Measurements from ENCODE around the gene SUN3. TPM values are rescaled to one million over a fixed set of nuclear protein-coding genes. Genes with fewer than 3 reads are reported as not detected.

SUN3 gene
- total RNA-seq, 6 donors from 2014 or later = not detected

DNA sequence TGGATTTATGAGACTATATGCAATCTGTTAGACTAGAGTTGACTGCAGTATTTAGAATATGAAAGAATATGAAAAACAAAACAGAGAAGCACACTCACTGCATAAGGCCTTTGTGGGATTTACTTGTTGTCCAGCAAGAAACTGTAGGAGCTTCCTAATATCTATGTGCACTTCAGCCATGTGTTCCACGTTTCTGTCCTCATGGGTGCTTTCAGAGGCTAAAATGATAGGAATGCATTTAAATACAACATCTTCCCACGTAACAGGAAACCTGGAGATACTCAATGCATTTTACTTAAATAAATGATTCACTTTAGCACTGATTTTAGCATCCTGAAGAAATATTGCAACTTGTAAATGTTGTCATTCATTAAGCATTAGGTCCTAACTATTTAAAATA, 61.2 kb downstream of the SUN3 start:
- Histone ChIP-seq H3K27ac (no peak overlapping the region), H3K4me1 (peaks cover 3 to 22% (median 11%) of the 10 kb centered on the region in 4 donors), H3K9me3 (no peaks in the 10 kb centered on the region), H3K27me3 (no peaks in the 10 kb centered on the region), H3K36me3 (peaks cover 36 to 82% (median 53%) of the 10 kb centered on the region in 4 donors), H3K4me3 (no peak overlapping the region)
- DNase-seq = no peak
- TF ChIP-seq, protein P1, sequence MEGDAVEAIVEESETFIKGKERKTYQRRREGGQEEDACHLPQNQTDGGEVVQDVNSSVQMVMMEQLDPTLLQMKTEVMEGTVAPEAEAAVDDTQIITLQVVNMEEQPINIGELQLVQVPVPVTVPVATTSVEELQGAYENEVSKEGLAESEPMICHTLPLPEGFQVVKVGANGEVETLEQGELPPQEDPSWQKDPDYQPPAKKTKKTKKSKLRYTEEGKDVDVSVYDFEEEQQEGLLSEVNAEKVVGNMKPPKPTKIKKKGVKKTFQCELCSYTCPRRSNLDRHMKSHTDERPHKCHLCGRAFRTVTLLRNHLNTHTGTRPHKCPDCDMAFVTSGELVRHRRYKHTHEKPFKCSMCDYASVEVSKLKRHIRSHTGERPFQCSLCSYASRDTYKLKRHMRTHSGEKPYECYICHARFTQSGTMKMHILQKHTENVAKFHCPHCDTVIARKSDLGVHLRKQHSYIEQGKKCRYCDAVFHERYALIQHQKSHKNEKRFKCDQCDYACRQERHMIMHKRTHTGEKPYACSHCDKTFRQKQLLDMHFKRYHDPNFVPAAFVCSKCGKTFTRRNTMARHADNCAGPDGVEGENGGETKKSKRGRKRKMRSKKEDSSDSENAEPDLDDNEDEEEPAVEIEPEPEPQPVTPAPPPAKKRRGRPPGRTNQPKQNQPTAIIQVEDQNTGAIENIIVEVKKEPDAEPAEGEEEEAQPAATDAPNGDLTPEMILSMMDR (IDR thresholded peaks at IDR 0.05) = no peak
- TF ChIP-seq POLR2A (IDR thresholded peaks at IDR 0.05) = no peak
- TF ChIP-seq POLR2AphosphoS5 (IDR thresholded peaks at IDR 0.05) = no peak
- TF ChIP-seq EP300 (IDR thresholded peaks at IDR 0.05) = no peak
- 93 to 95% methylated on average over 2 of the region's 2 CpGs for WGBS, 2 donors
- ATAC-seq (ENCODE audit: low FRiP score in 2 of 2) = no peak

DNA sequence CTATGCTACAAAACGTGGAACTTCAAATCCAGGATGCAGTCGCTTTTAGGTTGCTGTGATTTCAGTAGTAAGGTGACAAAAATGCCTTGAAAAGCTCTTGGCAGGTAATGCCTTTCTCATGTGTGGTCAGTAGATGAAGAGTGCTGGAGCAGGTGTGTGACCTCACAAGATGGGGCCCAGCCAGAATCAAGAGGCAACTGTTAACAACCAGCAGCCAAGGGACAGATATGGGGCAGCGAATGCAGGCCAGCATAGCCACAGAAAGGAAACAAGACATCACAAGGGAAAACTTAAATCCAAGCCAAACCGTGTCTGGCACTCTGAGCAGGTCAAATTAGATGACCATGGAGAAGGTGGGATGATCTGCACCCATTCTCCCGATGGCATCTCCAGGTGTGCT, 61.8 kb downstream of the SUN3 start:
- no peak overlapping the region for H3K4me3 ChIP-seq
- ATAC-seq (ENCODE audit: low FRiP score in 2 of 2) (no peak), DNase-seq (no peak)
- H3K9me3 ChIP-seq = no peaks in the 10 kb centered on the region
- 92 to 93% methylated on average over 5 of the region's 5 CpGs for WGBS, 2 donors
- TF ChIP-seq EP300 (IDR thresholded peaks at IDR 0.05) = no peak
- no peak for TF ChIP-seq POLR2A (IDR thresholded peaks at IDR 0.05)
- TF ChIP-seq POLR2AphosphoS5 (IDR thresholded peaks at IDR 0.05) = no peak
- TF ChIP-seq, protein P1 (IDR thresholded peaks at IDR 0.05) = no peak
- H3K4me1 ChIP-seq = peaks cover 3 to 22% (median 11%) of the 10 kb centered on the region in 4 donors
- H3K27me3 ChIP-seq = no peaks in the 10 kb centered on the region
- H3K36me3 ChIP-seq = peaks cover 36 to 84% (median 59%) of the 10 kb centered on the region in 4 donors
- no peak overlapping the region for H3K27ac ChIP-seq

DNA sequence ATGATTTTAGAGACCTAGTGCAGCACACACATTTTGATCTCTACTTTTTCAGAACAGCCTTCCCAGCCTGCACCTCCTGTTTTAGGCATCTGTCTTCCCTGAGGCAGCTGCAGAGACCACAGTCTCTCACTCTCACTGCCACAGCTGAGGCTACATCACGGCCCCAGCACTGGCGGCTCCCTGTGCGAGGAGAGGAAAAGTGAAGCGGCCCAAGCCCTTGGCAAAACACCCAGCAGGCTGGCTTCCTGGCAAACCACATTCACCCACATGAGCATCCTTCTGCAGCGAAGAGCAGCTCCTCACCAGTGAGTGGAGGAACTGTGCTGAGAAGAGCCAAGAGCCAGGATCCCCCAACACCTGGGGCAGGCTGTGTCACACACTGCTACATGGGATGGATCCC, 63.5 kb downstream of the SUN3 start:
- Histone ChIP-seq H3K27me3 (no peaks in the 10 kb centered on the region), H3K4me1 (peaks cover 1 to 12% (median 5%) of the 10 kb centered on the region in 4 donors), H3K27ac (no peak overlapping the region), H3K36me3 (peaks cover 38 to 87% (median 68%) of the 10 kb centered on the region in 4 donors), H3K9me3 (no peaks in the 10 kb centered on the region), H3K4me3 (no peak overlapping the region)
- no peak for DNase-seq
- TF ChIP-seq, protein P1 (IDR thresholded peaks at IDR 0.05) = no peak
- no peak for TF ChIP-seq POLR2AphosphoS5 (IDR thresholded peaks at IDR 0.05)
- TF ChIP-seq EP300 (IDR thresholded peaks at IDR 0.05) = no peak
- no peak for TF ChIP-seq POLR2A (IDR thresholded peaks at IDR 0.05)
- ATAC-seq (ENCODE audit: low FRiP score in 2 of 2) = no peak
- 82 to 84% methylated on average over 4 of the region's 5 CpGs for WGBS, 2 donors

DNA sequence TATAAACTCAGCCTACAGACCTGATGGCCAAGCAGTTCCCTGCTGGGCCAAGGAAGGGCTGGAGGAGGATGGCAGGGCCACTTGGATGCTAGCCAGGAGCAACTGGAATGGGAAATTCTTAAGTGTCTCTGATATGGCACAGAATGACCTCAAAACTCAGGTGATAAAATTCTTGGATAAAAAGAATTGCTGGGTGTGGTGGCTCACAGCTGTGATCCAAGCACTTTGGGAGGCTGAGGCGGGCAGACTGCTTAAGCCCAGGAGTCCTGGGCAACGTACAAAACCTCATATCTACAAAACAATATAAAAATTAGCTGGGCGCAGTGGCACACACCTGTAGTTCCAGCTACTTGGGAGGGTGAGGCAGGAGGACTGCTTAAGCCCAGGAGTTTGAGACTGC, 66.6 kb downstream of the SUN3 start:
- H3K4me1 ChIP-seq = no peaks in the 10 kb centered on the region
- H3K4me3 ChIP-seq = no peak overlapping the region
- H3K27me3 ChIP-seq = no peaks in the 10 kb centered on the region
- TF ChIP-seq POLR2AphosphoS5 (IDR thresholded peaks at IDR 0.05) = no peak
- TF ChIP-seq POLR2A (IDR thresholded peaks at IDR 0.05) = no peak
- TF ChIP-seq, protein P1 (IDR thresholded peaks at IDR 0.05) = no peak
- TF ChIP-seq EP300 (IDR thresholded peaks at IDR 0.05) = no peak
- no peak overlapping the region for H3K27ac ChIP-seq
- no peaks in the 10 kb centered on the region for H3K9me3 ChIP-seq
- H3K36me3 ChIP-seq = peaks cover 36 to 71% (median 63%) of the 10 kb centered on the region in 4 donors
- ATAC-seq (ENCODE audit: low FRiP score in 2 of 2) (no peak), DNase-seq (no peak)
- 95 to 97% methylated on average over 3 of the region's 3 CpGs for WGBS, 2 donors

DNA sequence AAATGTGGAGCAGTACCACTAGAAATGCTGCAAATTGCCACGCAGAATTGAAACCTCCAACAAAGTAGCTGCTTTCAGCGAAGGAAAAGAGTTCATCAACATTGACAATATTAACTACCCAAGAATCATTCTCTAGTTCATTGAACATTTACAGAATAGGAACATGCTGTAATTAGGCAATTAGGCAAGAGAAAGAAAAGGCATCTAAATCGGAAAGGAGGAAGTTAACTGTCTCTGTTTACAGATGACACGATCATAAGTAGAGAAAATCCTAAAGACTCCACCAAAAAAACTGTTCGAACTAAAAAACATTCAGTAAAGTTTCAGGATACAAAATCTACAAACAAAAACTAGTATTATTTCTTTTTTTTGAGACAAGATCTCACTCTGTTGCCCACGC, 71.8 kb downstream of the SUN3 start:
- WGBS, 2 donors = 73 to 76% methylated on average over 6 of the region's 6 CpGs

More for the DNA sequence above, 71.8 kb downstream of the SUN3 start:
- H3K36me3 ChIP-seq = peaks cover 5 to 49% (median 19%) of the 10 kb centered on the region in 4 donors
- no peaks in the 10 kb centered on the region for H3K9me3 ChIP-seq
- no peaks in the 10 kb centered on the region for H3K4me1 ChIP-seq
- TF ChIP-seq EP300 (IDR thresholded peaks at IDR 0.05) (no peak), POLR2A (IDR thresholded peaks at IDR 0.05) (no peak), POLR2AphosphoS5 (IDR thresholded peaks at IDR 0.05) (no peak)
- TF ChIP-seq, protein P1 (IDR thresholded peaks at IDR 0.05) = no peak
- H3K27ac ChIP-seq = no peak overlapping the region
- no peak for DNase-seq
- no peak overlapping the region for H3K4me3 ChIP-seq
- H3K27me3 ChIP-seq = no peaks in the 10 kb centered on the region
- ATAC-seq (ENCODE audit: low FRiP score in 2 of 2) = no peak
